ENCODE results near the gene NKIRAS2.
"Not testable (repeated sequence)": the region's sequence is repeated elsewhere in the genome, so short reads cannot be mapped to it uniquely, and the experiment has no call there.

Gene NKIRAS2

GRCh38 chr17:41998497-41998896 is 21.4 kb upstream of the NKIRAS2 start:
- no peak for DNase-seq (ENCODE audit: low read depth)

- DNase-seq (ENCODE audit: low read depth), result no peak
Measured at GRCh38 chr17:42000413-42001133, 19.3 kb upstream of the NKIRAS2 start.

DNA sequence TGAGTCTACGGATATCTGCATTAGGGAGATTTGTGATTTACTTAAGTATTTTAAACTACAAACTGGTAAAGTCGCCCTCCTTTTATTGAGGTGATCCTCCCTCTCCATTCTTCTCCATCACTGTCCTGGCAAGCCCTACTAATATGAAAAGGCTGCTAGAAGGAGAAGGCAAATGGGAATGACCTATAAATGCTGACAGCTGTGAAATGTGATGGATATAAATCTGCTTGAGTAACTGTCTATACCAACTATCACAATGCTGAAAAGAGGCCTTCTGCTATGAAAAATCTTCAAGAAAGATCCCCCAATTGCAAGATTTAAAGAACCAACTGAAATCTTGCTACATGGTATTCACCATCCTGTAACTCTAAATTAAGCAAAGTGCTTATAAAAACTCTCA is 18.2 kb upstream of the NKIRAS2 start:
- no peak for DNase-seq (ENCODE audit: low read depth)

DNA sequence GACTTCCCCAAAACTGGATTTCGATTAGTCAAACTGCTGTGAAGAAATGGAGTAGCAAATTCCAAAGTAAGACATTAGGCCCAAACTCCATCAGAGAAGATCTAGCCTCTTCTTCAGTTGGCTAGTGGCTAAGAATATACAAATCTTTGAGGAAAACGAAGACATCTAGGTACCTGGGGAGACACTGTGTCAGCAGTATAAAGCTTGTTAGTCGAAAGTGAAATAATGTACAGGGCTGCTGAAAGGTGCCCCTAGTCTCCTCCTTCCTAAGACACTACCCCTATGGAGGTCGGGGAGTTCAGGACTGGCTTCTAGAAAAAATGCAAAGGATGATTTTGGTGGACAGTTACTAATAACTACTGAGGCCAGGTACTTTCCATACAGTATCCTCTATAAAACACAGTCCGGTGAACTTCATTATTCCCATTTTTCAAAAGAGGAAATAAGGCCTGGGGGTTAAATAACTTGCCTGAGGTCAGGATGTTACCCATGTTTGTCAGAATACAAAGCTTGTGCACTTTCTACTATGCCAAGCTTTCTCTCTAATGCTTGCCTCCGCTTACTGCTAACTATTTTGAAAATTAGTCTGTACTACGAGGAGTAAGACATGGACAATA is 17.6 kb upstream of the NKIRAS2 start:
- DNase-seq (ENCODE audit: low read depth), result no peak

GRCh38 chr17:42002792-42003301 is 17.0 kb upstream of the NKIRAS2 start:
- no peak for DNase-seq (ENCODE audit: low read depth)

- no peak for DNase-seq (ENCODE audit: low read depth)
Measured at GRCh38 chr17:42005166-42005565, 14.7 kb upstream of the NKIRAS2 start.

GRCh38 chr17:42009170-42009569 is 10.7 kb upstream of the NKIRAS2 start:
- DNase-seq (ENCODE audit: low read depth), result no peak

DNA sequence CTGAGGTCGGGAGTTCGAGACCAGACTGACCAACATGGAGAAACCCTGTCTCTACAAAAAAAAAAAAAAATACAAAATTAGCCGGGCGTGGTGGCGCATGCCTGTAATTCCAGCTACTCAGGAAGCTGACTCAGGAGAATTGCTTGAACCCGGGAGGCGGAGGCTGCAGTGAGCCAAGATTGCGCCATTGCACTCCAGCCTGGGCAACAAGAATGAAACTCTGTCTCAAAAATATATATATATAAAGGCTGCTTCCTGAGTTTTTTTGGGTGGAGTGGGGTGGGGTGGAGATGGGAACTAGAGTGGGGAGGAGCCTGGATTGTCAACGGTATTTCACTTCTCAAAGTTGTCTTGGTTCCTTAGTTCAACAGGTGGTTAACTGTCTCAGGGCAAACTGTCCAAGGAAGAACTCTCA is 9.6 kb upstream of the NKIRAS2 start:
- not testable (repeated sequence) for DNase-seq (ENCODE audit: low read depth)

- DNase-seq (ENCODE audit: low read depth), result no peak
Measured at GRCh38 chr17:42010898-42011516, 8.9 kb upstream of the NKIRAS2 start.

- not testable (repeated sequence) for DNase-seq (ENCODE audit: low read depth)
Measured at GRCh38 chr17:42012363-42012762, 7.5 kb upstream of the NKIRAS2 start.

- DNase-seq (ENCODE audit: low read depth), result not testable (repeated sequence)
Measured at GRCh38 chr17:42013740-42014139, 6.2 kb upstream of the NKIRAS2 start.

- no peak for DNase-seq (ENCODE audit: low read depth)
Measured at GRCh38 chr17:42016411-42016831, 3.5 kb upstream of the NKIRAS2 start.

GRCh38 chr17:42016941-42017865 is 2.7 kb upstream of the NKIRAS2 start, which contains the start of gene DNAJC7:
DNAJC7 (minus strand) TSS chr17:42017439; CDS start chr17:42017416, 23 bp downstream.
- DNase-seq (ENCODE audit: low read depth), result peak; percentile 85

- DNase-seq (ENCODE audit: low read depth), result peak; percentile 15
Measured at GRCh38 chr17:42017866-42018200, 2.1 kb upstream of the NKIRAS2 start.

DNA sequence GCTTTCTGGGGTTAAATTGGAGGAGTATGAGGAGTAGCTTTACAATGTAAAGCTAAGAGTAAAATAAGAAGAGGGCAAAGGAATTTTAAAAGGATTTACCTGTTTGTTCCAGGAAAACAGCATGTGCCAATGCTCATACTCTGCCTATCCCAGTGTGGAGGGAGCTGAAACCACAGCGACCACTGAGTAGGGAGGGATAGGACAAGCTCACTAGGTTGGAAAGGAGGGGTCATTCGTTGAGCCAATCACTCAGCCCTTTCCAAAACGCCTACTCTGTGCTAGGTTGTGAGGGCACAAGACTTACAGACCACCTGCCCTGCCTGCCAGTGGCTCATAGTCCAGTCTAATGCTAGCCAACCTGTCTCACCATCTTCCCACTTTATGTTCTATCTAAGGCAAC is 1.6 kb upstream of the NKIRAS2 start:
- no peak for DNase-seq (ENCODE audit: low read depth)

GRCh38 chr17:42018988-42019387 is 902 bp upstream of the NKIRAS2 start:
- DNase-seq (ENCODE audit: low read depth), result no peak

GRCh38 chr17:42020845-42021244 is 955 bp downstream of the NKIRAS2 start:
- not testable (repeated sequence) for DNase-seq (ENCODE audit: low read depth)

- DNase-seq (ENCODE audit: low read depth), result no peak
Measured at GRCh38 chr17:42023524-42024349, 3.8 kb downstream of the NKIRAS2 start.

DNA sequence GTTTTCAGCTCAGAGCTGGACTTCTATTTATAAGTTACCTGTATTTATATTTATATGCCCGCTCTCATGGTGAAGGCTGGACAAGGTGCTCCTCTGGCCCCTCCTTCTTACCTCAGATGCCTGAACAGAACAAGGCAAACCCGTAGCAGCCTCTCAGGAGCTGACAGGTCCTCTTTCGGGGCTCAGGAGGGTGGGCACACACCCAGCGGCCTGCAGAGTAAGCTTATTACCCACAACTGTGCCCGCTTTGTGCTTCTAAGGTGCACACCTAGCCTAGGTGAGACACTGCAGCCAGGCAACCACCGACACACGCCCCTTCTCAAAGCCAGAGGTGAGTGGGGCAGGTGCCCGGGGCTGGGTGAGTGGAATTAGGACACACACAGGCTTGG is 5.3 kb downstream of the NKIRAS2 start:
- DNase-seq (ENCODE audit: low read depth), result no peak

GRCh38 chr17:42025936-42026335 is 6.0 kb downstream of the NKIRAS2 start:
- DNase-seq (ENCODE audit: low read depth), result no peak
